PFSK-1 (cell line): ENCODE measurements around the gene IL24.

ENCODE experiments used
- POLR2AphosphoS5 ChIP-seq: IDR thresholded peaks from 2 replicates; pipeline ENCODE4 v1.6.1; 2012; ENCODE audit warnings: low read depth, mild to moderate bottlenecking, control low read depth, low read length, moderate library complexity
- SIN3A ChIP-seq: IDR thresholded peaks from 2 replicates; pipeline ENCODE4 v1.6.1; 2012; ENCODE audit warnings: mild to moderate bottlenecking, low read length, moderate library complexity, borderline replicate concordance; ENCODE audit not compliant: insufficient read depth
- TAF1 ChIP-seq: IDR thresholded peaks from 2 replicates; pipeline ENCODE4 v1.6.1; 2012; ENCODE audit warnings: low read length, control low read depth, borderline replicate concordance; ENCODE audit not compliant: insufficient read depth
- TF ChIP-seq, protein P1 (sequence below), 2 experiments: IDR thresholded peaks; 2 replicates each; pipeline versions ENCODE4 v1.6.1 to v1.8.0; 2011 to 2012; ENCODE audit warnings: low read depth in 2 of 2, low read length in 2 of 2, control low read depth in 1 of 2, inconsistent platforms in 1 of 2, mild to moderate bottlenecking in 1 of 2, moderate library complexity in 1 of 2; ENCODE audit not compliant: insufficient read depth in 1 of 2

DNA sequence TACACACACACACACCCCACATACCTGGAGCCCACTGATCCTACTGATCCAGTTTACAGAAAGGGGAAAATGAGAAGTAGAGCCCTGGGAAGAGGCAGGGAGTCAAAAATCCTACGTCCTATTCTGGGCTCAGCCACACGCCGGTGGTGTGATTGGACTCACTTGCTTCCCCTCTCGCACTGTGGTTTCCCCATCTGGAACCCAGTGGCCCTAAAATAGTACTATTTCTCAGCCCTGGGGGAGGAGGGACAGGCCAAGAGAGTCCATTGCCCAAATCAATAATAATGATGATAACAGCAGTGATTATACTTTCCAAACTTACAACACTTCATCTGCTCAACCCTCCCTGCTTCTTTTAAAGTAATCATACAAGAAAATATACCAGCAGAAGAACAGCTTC, 52.0 kb downstream of the IL24 start:
- TF ChIP-seq TAF1 (no peak), POLR2AphosphoS5 (no peak), SIN3A (no peak)
- TF ChIP-seq, protein P1, sequence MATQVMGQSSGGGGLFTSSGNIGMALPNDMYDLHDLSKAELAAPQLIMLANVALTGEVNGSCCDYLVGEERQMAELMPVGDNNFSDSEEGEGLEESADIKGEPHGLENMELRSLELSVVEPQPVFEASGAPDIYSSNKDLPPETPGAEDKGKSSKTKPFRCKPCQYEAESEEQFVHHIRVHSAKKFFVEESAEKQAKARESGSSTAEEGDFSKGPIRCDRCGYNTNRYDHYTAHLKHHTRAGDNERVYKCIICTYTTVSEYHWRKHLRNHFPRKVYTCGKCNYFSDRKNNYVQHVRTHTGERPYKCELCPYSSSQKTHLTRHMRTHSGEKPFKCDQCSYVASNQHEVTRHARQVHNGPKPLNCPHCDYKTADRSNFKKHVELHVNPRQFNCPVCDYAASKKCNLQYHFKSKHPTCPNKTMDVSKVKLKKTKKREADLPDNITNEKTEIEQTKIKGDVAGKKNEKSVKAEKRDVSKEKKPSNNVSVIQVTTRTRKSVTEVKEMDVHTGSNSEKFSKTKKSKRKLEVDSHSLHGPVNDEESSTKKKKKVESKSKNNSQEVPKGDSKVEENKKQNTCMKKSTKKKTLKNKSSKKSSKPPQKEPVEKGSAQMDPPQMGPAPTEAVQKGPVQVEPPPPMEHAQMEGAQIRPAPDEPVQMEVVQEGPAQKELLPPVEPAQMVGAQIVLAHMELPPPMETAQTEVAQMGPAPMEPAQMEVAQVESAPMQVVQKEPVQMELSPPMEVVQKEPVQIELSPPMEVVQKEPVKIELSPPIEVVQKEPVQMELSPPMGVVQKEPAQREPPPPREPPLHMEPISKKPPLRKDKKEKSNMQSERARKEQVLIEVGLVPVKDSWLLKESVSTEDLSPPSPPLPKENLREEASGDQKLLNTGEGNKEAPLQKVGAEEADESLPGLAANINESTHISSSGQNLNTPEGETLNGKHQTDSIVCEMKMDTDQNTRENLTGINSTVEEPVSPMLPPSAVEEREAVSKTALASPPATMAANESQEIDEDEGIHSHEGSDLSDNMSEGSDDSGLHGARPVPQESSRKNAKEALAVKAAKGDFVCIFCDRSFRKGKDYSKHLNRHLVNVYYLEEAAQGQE (IDR thresholded peaks at IDR 0.05; ENCODE audit: insufficient read depth in 1 of 2, low read depth in 2 of 2, low read length in 2 of 2) = no peak
